B cell (primary cell): Measurements from ENCODE around the gene ATP9A. TPM values are rescaled to one million over a fixed set of nuclear protein-coding genes. Genes with fewer than 3 reads are reported as not detected.

Experiments used
- ATAC-seq: fragments of 200-7000 bp; cut with Tn5 transposase; one replicate; pipeline ENCODE4 v1.10.0; 2021; ENCODE audit warnings: low read depth, mild to moderate bottlenecking, moderate number of reproducible peaks, moderate library complexity
- CTCF ChIA-PET: fragments of 350-600 bp; sonication (Branson Sonifier 250); formaldehyde crosslinking; loops from one replicate; lab custom pipeline; 2021; ENCODE audit warnings: antibody characterized with exemption, inconsistent platforms; lab: Charles Lee
- POLR2A ChIA-PET: fragments of 350-600 bp; sonication (Branson Sonifier 250); formaldehyde crosslinking; loops from one replicate; lab custom pipeline; 2021; ENCODE audit warnings: antibody characterized with exemption; lab: Charles Lee
- DNase-seq: peaks from one replicate; pipeline ENCODE4 v3.0.0; 2013
- H2AFZ ChIP-seq: 2 replicates; pipeline ENCODE4 v1.6.1; 2012; ENCODE audit warnings: mild to moderate bottlenecking, low read depth, low read length; ENCODE audit not compliant: insufficient read depth, poor library complexity, severe bottlenecking
- H3K27ac ChIP-seq, 2 donors: 1 replicate in 1 of 2; 2 replicates in 1 of 2; pipeline ENCODE4 v1.5.1; 2012 to 2013; ENCODE audit warnings: low read length in 2 of 2, mild to moderate bottlenecking in 2 of 2, moderate library complexity in 1 of 2
- H3K27me3 ChIP-seq, 4 experiments: fragments of 200-600 bp in 1 of 4; sonication (generic) in 1 of 4; replicated peaks in 1 of 4; 1 replicate in 2 of 4; 2 replicates in 2 of 4; pipeline versions ENCODE4 v1.6.1 to v1.7.0; 2013 to 2016; ENCODE audit warnings: low read length in 3 of 4, mild to moderate bottlenecking in 2 of 4, mixed read lengths in 1 of 4, moderate library complexity in 1 of 4; ENCODE audit not compliant: insufficient read depth in 4 of 4, control insufficient read depth in 3 of 4; ENCODE audit errors: control extremely low read depth in 1 of 4
- H3K36me3 ChIP-seq, 2 experiments: replicated peaks in 1 of 2; 1 replicate in 1 of 2; 2 replicates in 1 of 2; pipeline versions ENCODE4 v1.6.1 to v1.7.1; 2013; ENCODE audit warnings: low read length in 1 of 2; ENCODE audit not compliant: insufficient read depth in 2 of 2, control insufficient read depth in 1 of 2; ENCODE audit errors: control extremely low read depth in 1 of 2, extremely low read depth in 1 of 2
- H3K4me1 ChIP-seq, 2 donors: fragments of 200-600 bp in 1 of 2; sonication (generic) in 1 of 2; 1 replicate in 1 of 2; 2 replicates in 1 of 2; pipeline versions ENCODE4 v1.5.1 to v1.6.1; 2013 to 2017; ENCODE audit warnings: low read length in 2 of 2; ENCODE audit not compliant: control insufficient read depth in 2 of 2, insufficient read depth in 2 of 2
- H3K4me2 ChIP-seq: replicated peaks from 2 replicates; pipeline ENCODE3; 2012; ENCODE audit warnings: mild to moderate bottlenecking, low read depth, low read length; ENCODE audit not compliant: poor library complexity, severe bottlenecking
- H3K4me3 ChIP-seq, 5 experiments: fragments of 200-600 bp in 1 of 5; sonication (generic) in 1 of 5; 1 replicate in 3 of 5; 2 replicates in 2 of 5; pipeline versions ENCODE4 v1.5.1 to v1.7.0; 2011 to 2016; ENCODE audit warnings: low read length in 4 of 5, mild to moderate bottlenecking in 4 of 5, low read depth in 2 of 5, control low read depth in 1 of 5, moderate library complexity in 1 of 5; ENCODE audit not compliant: insufficient read depth in 1 of 5; ENCODE audit errors: control extremely low read depth in 1 of 5, extremely low read depth in 1 of 5
- H3K79me2 ChIP-seq: fragments of 200-600 bp; sonication (generic); one replicate; pipeline ENCODE4 v1.6.0; 2016; ENCODE audit warnings: low read length; ENCODE audit not compliant: control insufficient read depth, insufficient read depth
- H3K9ac ChIP-seq: fragments of 200-600 bp; sonication (generic); 2 replicates; pipeline ENCODE4 v1.6.1; 2017; ENCODE audit warnings: mild to moderate bottlenecking, low read length, moderate library complexity
- H3K9me3 ChIP-seq, 3 donors: one replicate each; pipeline versions ENCODE4 v1.6.1 to v1.7.1; 2013; ENCODE audit warnings: low read length in 2 of 3; ENCODE audit not compliant: control insufficient read depth in 2 of 3, insufficient read depth in 1 of 3; ENCODE audit errors: control extremely low read depth in 1 of 3
- H4K20me1 ChIP-seq: 2 replicates; pipeline ENCODE4 v1.6.0; 2012; ENCODE audit warnings: mild to moderate bottlenecking, low read length; ENCODE audit not compliant: insufficient read depth, control insufficient read depth, poor library complexity, severe bottlenecking
- H3K27ac Mint-ChIP-seq: one replicate; pipeline ENCODE4 v1.8.0; 2021; ENCODE audit warnings: mixed read lengths
- H3K27me3 Mint-ChIP-seq: one replicate; pipeline ENCODE4 v1.8.0; 2021; ENCODE audit warnings: mixed read lengths
- H3K4me1 Mint-ChIP-seq: one replicate; pipeline ENCODE4 v1.8.0; 2021; ENCODE audit warnings: mixed read lengths
- H3K4me3 Mint-ChIP-seq: one replicate; pipeline ENCODE4 v1.8.0; 2021; ENCODE audit warnings: mixed read lengths
- H3K9me3 Mint-ChIP-seq: one replicate; pipeline ENCODE4 v1.8.0; 2022; ENCODE audit warnings: mixed read lengths; ENCODE audit not compliant: insufficient read depth
- CTCF ChIP-seq: fragments of 200-600 bp; IDR thresholded peaks from one replicate; pipeline ENCODE4 v1.8.0; 2022; ENCODE audit warnings: antibody characterized with exemption, mild to moderate bottlenecking
- EZH2 ChIP-seq: IDR thresholded peaks from 2 replicates; pipeline ENCODE4 v1.6.1; 2012; ENCODE audit warnings: borderline replicate concordance, low read depth, mild to moderate bottlenecking, moderate library complexity, low read length; ENCODE audit not compliant: insufficient read depth, poor library complexity, severe bottlenecking
- WGBS: methylation state at CpG from one replicate; pipeline ENCODE4 v1.1.5; 2013; ENCODE audit warnings: missing lambda C conversion rate; ENCODE audit not compliant: insufficient coverage; 5-methylcytosine and 5-hydroxymethylcytosine counted together
- intact Hi-C: fragments of 100-400 bp; cut with micrococcal nuclease; formaldehyde crosslinking; loops from one replicate; pipeline ENCODE4 v1.10.0; 2022
- polyA plus RNA-seq: library from polyadenylated mRNA; depleted of rRNA; stranded (reverse); fragments of >200 nt; gene quantifications from 2 replicates; pipeline ENCODE4 v1.2.3, GENCODE V29; 2012
- total RNA-seq, 2 donors: library from RNA; stranded (reverse); fragments of 120-200 nt in 1 of 2; gene quantifications; 1 replicate in 1 of 2; 2 replicates in 1 of 2; pipeline versions ENCODE4 v1.2.3 to v1.2.4, GENCODE V29; 2013 to 2022

ATP9A gene
- total and polyA plus RNA-seq, 2 donors (not counting 1 experiment from before 2014, with no cell fraction given): 0.13 to 0.22 TPM

GRCh38 chr20:51811514-51812128, 43.4 kb upstream of the ATP9A start:
- H3K4me1 Mint-ChIP-seq: no peaks in the 10 kb centered on the region
- DNase-seq: no peak
- ChIA-PET CTCF (no interaction called here), POLR2A (no interaction called here)
- H3K4me3 Mint-ChIP-seq: no peak overlapping the region
- Histone ChIP-seq H3K9ac (no peak overlapping the region), H3K4me1 (no peaks in the 10 kb centered on the region), H3K36me3 (no peaks in the 10 kb centered on the region), H3K9me3 (no peaks in the 10 kb centered on the region), H3K27ac (no peak overlapping the region), H3K4me2 (no peak overlapping the region), H3K4me3 (no peak overlapping the region), H3K79me2 (no peaks in the 10 kb centered on the region), H4K20me1 (no peaks in the 10 kb centered on the region), H2AFZ (no peak overlapping the region), H3K27me3 (no peaks in the 10 kb centered on the region)
- intact Hi-C loops: no loop called here
- no peaks in the 10 kb centered on the region for H3K9me3 Mint-ChIP-seq
- ATAC-seq: no peak
- TF ChIP-seq EZH2 (no peak), CTCF (no peak)
- 100% methylated on average over 2 of the region's 8 CpGs for WGBS
- H3K27ac Mint-ChIP-seq: no peak overlapping the region
- no peaks in the 10 kb centered on the region for H3K27me3 Mint-ChIP-seq

- 100% methylated on average over 1 of the region's 3 CpGs for WGBS
- H3K4me3 ChIP-seq: no peak overlapping the region
- H3K27me3 Mint-ChIP-seq: peaks cover 5% of the 10 kb centered on the region
- H3K36me3 ChIP-seq: no peaks in the 10 kb centered on the region
- H3K79me2 ChIP-seq: no peaks in the 10 kb centered on the region
- no peak overlapping the region for H3K4me3 Mint-ChIP-seq
- H4K20me1 ChIP-seq: no peaks in the 10 kb centered on the region
- H3K27me3 ChIP-seq: no peaks in the 10 kb centered on the region
- no peaks in the 10 kb centered on the region for H3K4me1 ChIP-seq
- no peak overlapping the region for H3K27ac Mint-ChIP-seq
- POLR2A ChIA-PET: no interaction called here
- H2AFZ ChIP-seq: no peak overlapping the region
- ATAC-seq (no peak), DNase-seq (no peak)
- H3K4me2 ChIP-seq: no peak overlapping the region
- CTCF ChIA-PET: no interaction called here
- intact Hi-C loops: no loop called here
- no peak overlapping the region for H3K9ac ChIP-seq
- no peak overlapping the region for H3K27ac ChIP-seq
- no peaks in the 10 kb centered on the region for H3K9me3 Mint-ChIP-seq
- H3K4me1 Mint-ChIP-seq: no peaks in the 10 kb centered on the region
- H3K9me3 ChIP-seq: no peaks in the 10 kb centered on the region
- TF ChIP-seq CTCF: no peak
- TF ChIP-seq EZH2: no peak
Measured at GRCh38 chr20:51811042-51811355, 42.8 kb upstream of the ATP9A start.
